SJCRH30 (cell line): Measurements from ENCODE around the gene MARCO. TPM values are rescaled to one million over a fixed set of nuclear protein-coding genes. Genes with fewer than 3 reads are reported as not detected.
"Not testable (repeated sequence)": the region's sequence is repeated elsewhere in the genome, so short reads cannot be mapped to it uniquely, and the experiment has no call there.

Experiments
- DNase-seq, 2 experiments: peaks; one replicate each; pipeline ENCODE4 v3.0.0-alpha.2; 2015 to 2020
- H3K27ac ChIP-seq: fragments of 250-450 bp; sonication (Bioruptor Pico); 2 replicates; pipeline ENCODE4 v1.5.1; 2020; ENCODE audit warnings: mild to moderate bottlenecking, moderate library complexity
- H3K27me3 ChIP-seq: fragments of 250-450 bp; sonication (Bioruptor Pico); 2 replicates; pipeline ENCODE4 v1.5.1; 2020; ENCODE audit warnings: mild to moderate bottlenecking, moderate library complexity
- H3K36me3 ChIP-seq: fragments of 250-450 bp; sonication (Bioruptor Pico); 2 replicates; pipeline ENCODE4 v1.5.1; 2020; ENCODE audit warnings: mild to moderate bottlenecking, moderate library complexity
- H3K4me1 ChIP-seq: fragments of 250-450 bp; sonication (Bioruptor Pico); 2 replicates; pipeline ENCODE4 v1.5.1; 2020; ENCODE audit warnings: mild to moderate bottlenecking, moderate library complexity
- H3K4me3 ChIP-seq: fragments of 250-450 bp; sonication (Bioruptor Pico); 2 replicates; pipeline ENCODE4 v1.5.1; 2020; ENCODE audit warnings: mild to moderate bottlenecking, moderate library complexity
- H3K9me3 ChIP-seq: fragments of 250-450 bp; sonication (Bioruptor Pico); replicated peaks from 2 replicates; pipeline ENCODE4 v1.5.1; 2020; ENCODE audit warnings: mild to moderate bottlenecking, moderate library complexity
- total RNA-seq: library from RNA; depleted of rRNA; stranded (reverse); fragments of >200 nt; shearing (Covaris generic); gene quantifications from 2 replicates; pipeline ENCODE4 v1.2.3, GENCODE V29; 2014

The MARCO gene
- total RNA-seq, 1 experiment from 2014 or later, result not detected

DNA sequence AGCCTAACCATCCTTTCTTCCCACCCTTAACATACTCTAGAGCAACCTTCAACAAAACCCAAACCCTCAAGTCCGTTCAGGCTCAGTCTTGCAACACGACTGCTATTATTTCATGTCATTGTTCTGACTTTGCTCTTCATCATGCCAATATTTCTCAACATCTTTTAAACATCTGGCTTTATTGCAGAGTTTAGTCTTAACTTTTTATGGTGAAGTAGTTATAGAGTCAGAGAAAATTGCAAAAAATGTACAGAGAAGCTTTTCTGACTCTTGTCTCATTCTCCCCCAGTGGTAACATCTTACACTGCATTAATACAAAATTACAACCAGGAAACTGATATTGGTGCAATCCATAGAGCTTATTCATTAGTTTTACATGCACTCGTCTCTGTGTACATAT is 3.9 kb downstream of the MARCO start:
- Histone ChIP-seq H3K27ac (no peak overlapping the region), H3K27me3 (peaks cover 3% of the 10 kb centered on the region; the same call in 1 of the 2 replicates), H3K9me3 (no peaks in the 10 kb centered on the region), H3K4me3 (no peak overlapping the region), H3K4me1 (no peaks in the 10 kb centered on the region), H3K36me3 (no peaks in the 10 kb centered on the region)
- no peak for DNase-seq

DNA sequence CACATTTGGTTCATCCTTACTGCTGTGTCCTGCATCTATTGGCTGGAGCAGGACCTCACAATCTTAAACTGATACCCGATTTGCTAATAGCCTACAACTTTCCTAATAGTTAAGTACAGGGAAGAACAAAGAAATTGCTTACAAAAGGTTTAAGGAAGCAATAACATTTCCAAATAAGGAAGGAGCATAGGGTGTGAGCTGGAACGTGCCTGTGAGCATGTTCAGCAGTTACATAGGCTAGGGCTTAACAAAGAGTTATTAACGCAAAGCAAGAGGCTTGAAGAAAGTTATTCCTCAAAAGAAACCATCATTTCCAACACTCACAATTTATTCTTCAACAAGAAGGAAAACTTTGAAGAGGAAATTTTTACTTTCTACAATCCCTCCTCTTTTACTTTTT is 6.3 kb downstream of the MARCO start:
- not testable (repeated sequence) for H3K9me3 ChIP-seq, H3K36me3 ChIP-seq, DNase-seq, H3K27ac ChIP-seq, H3K4me1 ChIP-seq, H3K4me3 ChIP-seq, H3K27me3 ChIP-seq

- Histone ChIP-seq H3K27me3 (peaks cover 3% of the 10 kb centered on the region; the same call in 1 of the 2 replicates), H3K9me3 (no peaks in the 10 kb centered on the region), H3K27ac (no peak overlapping the region), H3K36me3 (no peaks in the 10 kb centered on the region), H3K4me1 (no peaks in the 10 kb centered on the region), H3K4me3 (no peak overlapping the region)
- DNase-seq, result no peak
Observed at GRCh38 chr2:118954297-118955060, 12.5 kb downstream of the MARCO start.

DNA sequence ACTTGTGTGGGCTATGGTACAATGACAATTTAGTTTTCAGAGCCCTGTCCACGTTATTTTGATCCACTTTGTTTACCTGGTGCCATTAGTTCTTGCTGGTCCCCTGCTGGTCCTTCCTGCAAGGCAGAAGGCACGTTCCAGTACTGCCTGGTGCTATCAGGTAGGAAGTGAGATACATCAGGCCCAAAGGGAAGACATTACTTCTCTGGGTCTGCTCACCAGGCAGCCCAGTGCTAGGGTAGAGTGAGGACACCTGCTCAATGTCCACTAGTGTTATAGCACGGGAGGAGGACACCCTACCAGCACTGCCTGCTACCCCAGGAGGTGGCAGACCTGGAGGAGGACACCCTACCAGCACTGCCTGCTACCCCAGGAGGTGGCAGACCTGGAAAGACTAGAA is 23.7 kb downstream of the MARCO start:
- H3K27me3 ChIP-seq, result 0 out of 2 replicates have a peak, but pooled peaks cover 5% of the 10 kb centered on the region
- H3K4me3 ChIP-seq, result no peak overlapping the region
- no peak for DNase-seq
- no peaks in the 10 kb centered on the region for H3K4me1 ChIP-seq
- H3K27ac ChIP-seq, result no peak overlapping the region
- no peaks in the 10 kb centered on the region for H3K36me3 ChIP-seq
- H3K9me3 ChIP-seq, result no peaks in the 10 kb centered on the region

- H3K4me3 ChIP-seq, result no peak overlapping the region
- no peaks in the 10 kb centered on the region for H3K9me3 ChIP-seq
- H3K4me1 ChIP-seq, result no peaks in the 10 kb centered on the region
- 0 out of 2 replicates have a peak, but pooled peaks cover 5% of the 10 kb centered on the region for H3K27me3 ChIP-seq
- no peak overlapping the region for H3K27ac ChIP-seq
- no peaks in the 10 kb centered on the region for H3K36me3 ChIP-seq
- no peak for DNase-seq
Observed at GRCh38 chr2:118967124-118967880, 25.3 kb downstream of the MARCO start.

- no peak for DNase-seq
- Histone ChIP-seq H3K36me3 (no peaks in the 10 kb centered on the region), H3K27ac (no peak overlapping the region), H3K27me3 (0 out of 2 replicates have a peak, but pooled peaks cover 5% of the 10 kb centered on the region), H3K4me3 (no peak overlapping the region), H3K4me1 (no peaks in the 10 kb centered on the region), H3K9me3 (no peaks in the 10 kb centered on the region)
Observed at GRCh38 chr2:118968042-118968441, 26.0 kb downstream of the MARCO start.

DNA sequence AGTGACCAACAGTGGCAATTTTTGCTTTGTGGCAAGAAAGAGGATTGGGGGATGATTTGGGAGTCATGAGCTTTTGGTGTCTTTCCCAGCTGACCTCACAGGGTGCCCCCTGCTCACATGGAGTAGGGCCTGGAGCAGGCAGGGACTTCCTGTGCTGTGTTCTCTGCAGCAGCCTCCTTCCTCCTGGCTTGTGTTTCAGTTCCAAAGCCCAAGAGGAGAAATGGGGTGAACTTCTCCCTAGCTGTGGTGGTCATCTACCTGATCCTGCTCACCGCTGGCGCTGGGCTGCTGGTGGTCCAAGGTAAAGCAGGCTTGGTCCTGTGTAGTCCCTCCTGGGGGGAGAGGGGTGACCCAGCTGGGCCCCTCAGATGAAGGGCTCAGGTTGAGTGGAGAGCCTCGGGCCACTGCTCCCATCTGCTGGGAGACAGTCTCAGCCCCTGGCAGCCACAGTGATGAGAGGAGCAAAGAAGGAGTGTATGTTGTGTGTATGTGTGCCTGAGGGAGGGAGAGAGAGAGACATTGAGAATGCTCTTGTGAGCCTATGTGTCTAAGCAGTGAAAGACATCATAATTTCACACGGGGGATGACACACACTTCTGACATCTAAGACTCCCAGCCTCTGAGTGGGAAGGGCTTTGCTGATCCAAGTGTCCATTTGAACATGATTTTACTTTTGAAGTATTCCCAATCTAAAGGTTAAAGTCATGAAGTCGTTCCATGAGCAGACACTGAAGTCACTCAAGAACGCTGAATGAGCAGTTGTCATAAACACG is 27.2 kb downstream of the MARCO start:
- Histone ChIP-seq H3K27me3 (peaks cover 5% of the 10 kb centered on the region; the same call in 1 of the 2 replicates), H3K36me3 (no peaks in the 10 kb centered on the region), H3K4me3 (no peak overlapping the region), H3K4me1 (no peaks in the 10 kb centered on the region), H3K27ac (no peak overlapping the region), H3K9me3 (no peaks in the 10 kb centered on the region)
- no peak for DNase-seq

- no peak overlapping the region for H3K27ac ChIP-seq
- DNase-seq, result no peak
- no peaks in the 10 kb centered on the region for H3K9me3 ChIP-seq
- peaks cover 10% of the 10 kb centered on the region; the same call in 1 of the 2 replicates for H3K27me3 ChIP-seq
- no peaks in the 10 kb centered on the region for H3K36me3 ChIP-seq
- H3K4me1 ChIP-seq, result no peaks in the 10 kb centered on the region
- H3K4me3 ChIP-seq, result no peak overlapping the region
Observed at GRCh38 chr2:118969734-118970395, 27.9 kb downstream of the MARCO start.

DNA sequence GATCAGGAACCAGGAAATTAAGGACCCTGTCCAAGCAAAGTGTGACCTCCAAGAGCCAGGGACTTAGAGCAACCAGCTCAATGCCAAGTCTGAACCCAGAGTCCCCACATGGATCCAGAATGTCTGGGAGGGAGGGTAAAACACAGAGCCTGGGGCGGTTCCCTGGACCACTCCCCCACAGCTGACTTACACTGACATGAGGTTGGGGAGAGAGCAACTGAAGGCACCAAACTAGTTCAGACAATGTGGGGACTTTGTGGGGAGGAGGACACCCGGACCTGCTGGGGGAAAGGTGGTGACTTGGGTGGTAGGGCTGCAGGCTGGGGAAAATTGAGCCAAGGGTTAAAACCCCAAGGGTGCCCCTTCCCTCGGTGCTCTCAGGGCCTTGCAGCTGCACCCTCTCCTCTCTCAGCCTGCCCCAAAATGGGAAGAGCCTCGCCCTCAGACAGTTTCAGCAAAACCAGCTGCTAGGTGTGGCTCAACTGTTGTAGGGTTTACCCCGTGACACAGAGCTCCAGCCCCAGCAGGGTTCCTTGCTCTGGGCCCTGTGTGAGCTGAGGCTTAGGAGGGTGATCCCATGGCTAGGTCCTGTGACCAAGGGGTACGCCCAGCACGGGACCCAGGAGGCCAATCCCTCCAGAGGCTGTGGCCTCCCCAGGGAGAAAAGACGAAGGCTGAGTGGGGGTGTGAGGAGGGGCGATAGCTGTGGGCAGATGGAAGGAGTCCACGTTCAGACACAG is 28.6 kb downstream of the MARCO start:
- no peak for DNase-seq
- peaks cover 10% of the 10 kb centered on the region; the same call in 1 of the 2 replicates for H3K27me3 ChIP-seq

DNA sequence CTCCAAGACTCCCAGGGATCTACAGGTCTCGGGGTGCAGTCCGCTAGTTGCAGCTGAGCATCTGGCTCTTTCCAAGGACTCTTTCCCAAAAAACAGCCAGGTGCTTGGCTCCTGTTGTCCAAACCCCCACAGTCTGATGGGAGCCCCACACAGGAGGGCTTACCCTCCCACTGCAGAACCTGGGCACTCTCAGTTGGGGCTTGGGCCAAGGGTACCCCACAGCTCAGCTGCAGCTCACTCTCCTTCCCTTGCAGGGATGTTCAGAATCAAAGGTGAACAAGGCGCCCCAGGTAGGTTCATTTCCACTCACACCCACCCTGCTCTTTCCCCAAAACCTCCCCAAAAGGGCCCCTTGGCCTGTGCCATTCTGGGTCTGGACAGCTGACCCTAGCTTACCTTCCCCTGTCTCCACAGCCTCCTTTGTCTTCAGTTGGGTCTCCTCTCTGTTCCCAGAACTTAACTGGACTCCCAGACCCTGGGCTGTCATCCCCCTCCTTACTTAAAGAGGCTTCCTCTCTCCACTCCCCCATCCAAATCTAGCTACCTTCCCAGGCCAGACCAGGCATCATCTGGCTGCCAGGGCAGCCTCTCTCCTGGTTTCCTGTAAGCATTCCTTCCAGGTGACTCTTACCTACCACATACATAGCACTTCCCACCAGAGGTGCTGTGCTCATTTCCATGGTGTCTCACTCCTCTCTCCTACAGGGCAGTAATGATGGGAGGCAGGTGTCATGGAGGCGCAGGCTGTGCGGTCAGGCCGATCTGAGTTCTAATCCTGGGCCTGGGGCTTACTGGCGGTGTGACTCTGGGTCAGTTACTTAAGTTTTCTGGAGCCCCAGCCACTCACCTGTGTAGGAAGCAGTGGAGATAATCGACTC is 29.5 kb downstream of the MARCO start:
- H3K9me3 ChIP-seq, result no peaks in the 10 kb centered on the region
- no peaks in the 10 kb centered on the region for H3K4me1 ChIP-seq
- H3K27ac ChIP-seq, result no peak overlapping the region
- no peak for DNase-seq
- no peak overlapping the region for H3K4me3 ChIP-seq
- no peaks in the 10 kb centered on the region for H3K36me3 ChIP-seq
- H3K27me3 ChIP-seq, result peaks cover 10% of the 10 kb centered on the region; the same call in 1 of the 2 replicates

More for the DNA sequence above, 28.6 kb downstream of the MARCO start:
- no peak overlapping the region for H3K27ac ChIP-seq
- no peak overlapping the region for H3K4me3 ChIP-seq
- H3K9me3 ChIP-seq, result no peaks in the 10 kb centered on the region
- H3K36me3 ChIP-seq, result no peaks in the 10 kb centered on the region
- H3K4me1 ChIP-seq, result no peaks in the 10 kb centered on the region

GRCh38 chr2:118973542-118973951 is 31.6 kb downstream of the MARCO start:
- Histone ChIP-seq H3K4me1 (no peaks in the 10 kb centered on the region), H3K36me3 (no peaks in the 10 kb centered on the region), H3K27ac (no peak overlapping the region), H3K27me3 (peaks cover 10% of the 10 kb centered on the region; the same call in 1 of the 2 replicates), H3K9me3 (no peaks in the 10 kb centered on the region), H3K4me3 (no peak overlapping the region)
- no peak for DNase-seq

- Histone ChIP-seq H3K4me3 (no peak overlapping the region), H3K9me3 (no peaks in the 10 kb centered on the region), H3K4me1 (no peaks in the 10 kb centered on the region), H3K36me3 (no peaks in the 10 kb centered on the region), H3K27me3 (peaks cover 10% of the 10 kb centered on the region; the same call in 1 of the 2 replicates), H3K27ac (no peak overlapping the region)
- no peak for DNase-seq
Observed at GRCh38 chr2:118974103-118974993, 32.4 kb downstream of the MARCO start.
